RWPE1 (cell line): ENCODE results near the gene PRRG4.

Experiments
- CTCF ChIA-PET: fragments of 350-600 bp; sonication (Branson Sonifier 250); formaldehyde crosslinking; extraction: SDS; loops from one replicate; lab custom pipeline; 2021; lab: Yijun Ruan, JAX
- POLR2A ChIA-PET: fragments of 400-600 bp; formaldehyde crosslinking; extraction: SDS; loops from one replicate; lab custom pipeline; 2020; ENCODE audit warnings: antibody characterized with exemption; ENCODE audit not compliant: low non-redundant PET; lab: Yijun Ruan, JAX
- DNase-seq: peaks from one replicate; pipeline ENCODE4 v3.0.0; 2012; ENCODE audit warnings: low spot score
- H3K27ac ChIP-seq: fragments of 450-650 bp; 2 replicates; pipeline ENCODE4 v1.5.1; 2017
- TF ChIP-seq, protein P1 (sequence below): fragments of 450-650 bp; conservative IDR thresholded peaks from 2 replicates; pipeline ENCODE4 v1.5.1; 2017; ENCODE audit warnings: low read depth, mild to moderate bottlenecking

Gene PRRG4

DNA sequence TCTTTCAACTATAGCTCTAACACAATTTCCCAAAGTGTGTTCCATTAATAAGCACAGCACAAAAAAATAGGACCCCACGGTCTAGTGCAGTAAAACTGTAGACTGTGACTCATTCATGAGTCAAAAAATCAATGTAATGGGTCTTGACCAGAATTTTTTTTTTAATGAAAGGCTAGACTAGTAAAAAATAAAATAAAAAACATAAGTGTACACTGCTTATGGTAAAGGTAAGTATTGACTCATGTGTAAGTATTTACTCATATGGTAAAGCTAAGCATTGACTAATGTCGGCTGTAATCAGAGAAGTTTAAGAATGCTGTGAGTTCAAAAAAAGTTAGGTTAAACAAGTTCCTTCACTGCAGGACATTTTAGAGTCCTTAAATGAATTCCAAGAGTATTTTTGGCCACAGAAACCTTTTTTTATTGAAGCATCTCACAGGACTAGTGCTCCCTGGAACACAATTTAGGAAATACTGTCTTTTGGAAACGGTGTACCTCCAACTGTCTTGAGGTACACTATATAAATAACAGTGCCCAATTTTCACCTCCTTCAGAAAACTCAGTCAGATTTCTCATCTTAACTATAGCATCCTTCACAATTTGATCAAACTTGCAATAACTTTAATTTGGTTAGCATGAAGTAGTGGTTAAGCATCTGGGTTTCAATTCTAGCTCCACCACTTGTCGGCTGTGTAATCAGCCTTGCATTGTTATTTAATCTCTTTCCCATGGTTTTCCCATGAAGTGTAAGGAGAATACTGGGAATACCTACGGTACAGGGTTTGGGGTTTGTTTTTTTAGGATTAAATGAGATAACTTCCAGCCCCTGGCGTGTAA is 37.4 kb upstream of the PRRG4 start:
- H3K27ac ChIP-seq: no peak overlapping the region
- TF ChIP-seq, protein P1, sequence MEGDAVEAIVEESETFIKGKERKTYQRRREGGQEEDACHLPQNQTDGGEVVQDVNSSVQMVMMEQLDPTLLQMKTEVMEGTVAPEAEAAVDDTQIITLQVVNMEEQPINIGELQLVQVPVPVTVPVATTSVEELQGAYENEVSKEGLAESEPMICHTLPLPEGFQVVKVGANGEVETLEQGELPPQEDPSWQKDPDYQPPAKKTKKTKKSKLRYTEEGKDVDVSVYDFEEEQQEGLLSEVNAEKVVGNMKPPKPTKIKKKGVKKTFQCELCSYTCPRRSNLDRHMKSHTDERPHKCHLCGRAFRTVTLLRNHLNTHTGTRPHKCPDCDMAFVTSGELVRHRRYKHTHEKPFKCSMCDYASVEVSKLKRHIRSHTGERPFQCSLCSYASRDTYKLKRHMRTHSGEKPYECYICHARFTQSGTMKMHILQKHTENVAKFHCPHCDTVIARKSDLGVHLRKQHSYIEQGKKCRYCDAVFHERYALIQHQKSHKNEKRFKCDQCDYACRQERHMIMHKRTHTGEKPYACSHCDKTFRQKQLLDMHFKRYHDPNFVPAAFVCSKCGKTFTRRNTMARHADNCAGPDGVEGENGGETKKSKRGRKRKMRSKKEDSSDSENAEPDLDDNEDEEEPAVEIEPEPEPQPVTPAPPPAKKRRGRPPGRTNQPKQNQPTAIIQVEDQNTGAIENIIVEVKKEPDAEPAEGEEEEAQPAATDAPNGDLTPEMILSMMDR: no peak
- ChIA-PET CTCF (interaction anchor here (0.5 to 1.1 kb wide), 11 partner anchors 11 to 699 kb away, joined by 3 to 7 read pairs (median 3); no protein-coding TSS in a partner anchor), POLR2A (no interaction called here)
- no peak for DNase-seq

DNA sequence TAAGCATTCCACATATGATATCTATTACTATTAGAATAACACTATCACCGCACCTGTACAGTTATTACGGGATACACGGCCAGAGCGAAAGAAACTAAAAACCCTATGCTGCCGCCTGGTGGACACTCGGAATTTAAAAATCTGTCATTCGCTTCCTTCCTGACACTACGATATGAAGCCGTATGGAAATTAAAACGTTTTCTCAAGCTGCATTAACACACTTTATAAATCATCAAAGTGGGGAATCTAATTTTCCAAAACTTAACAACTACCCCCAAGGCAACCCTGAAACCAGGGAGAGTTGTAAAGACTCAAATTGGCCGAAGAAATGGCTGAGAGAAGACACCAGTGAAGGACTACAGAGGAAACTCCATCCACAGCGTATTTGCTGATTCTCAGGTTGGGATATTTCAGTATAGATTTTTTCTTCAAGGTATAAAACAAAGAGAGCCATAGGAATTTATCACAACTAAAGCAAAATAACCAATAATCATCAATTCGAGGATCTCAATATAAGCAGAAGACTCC is 36.7 kb upstream of the PRRG4 start:
- ChIA-PET CTCF (interaction anchor here (0.6 to 1.1 kb wide), 8 partner anchors 12 to 1625 kb away, joined by 3 to 7 read pairs (median 3); no protein-coding TSS in a partner anchor), POLR2A (no interaction called here)
- TF ChIP-seq, protein P1: peak; percentile 81
- peak; percentile 48 for DNase-seq
- no peak overlapping the region for H3K27ac ChIP-seq

DNA sequence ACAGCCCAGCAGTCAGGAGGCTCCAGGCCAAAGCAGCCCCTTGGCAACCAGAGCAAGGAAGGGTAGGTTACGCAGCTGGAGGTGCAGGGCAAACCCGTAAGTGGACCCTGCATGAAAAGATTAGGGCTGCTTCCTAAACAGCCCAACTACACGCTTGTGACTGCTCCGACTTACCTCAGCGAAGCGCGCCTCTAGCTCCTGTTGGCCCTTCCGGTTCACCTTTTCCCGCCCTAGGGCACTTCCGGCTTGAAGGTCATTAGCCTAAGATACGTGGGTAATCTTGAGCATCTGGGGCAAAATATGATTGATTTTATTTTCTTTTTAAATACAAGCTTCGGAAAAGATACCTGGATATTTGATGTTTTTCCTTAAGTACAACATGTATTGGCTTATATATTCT is 35.3 kb upstream of the PRRG4 start, which contains the start of gene CCDC73:
CCDC73 (minus strand) TSS at position 224 of the 400 bp plus-strand sequence. CDS start 34,419 bp downstream, outside the sequence.
- ChIA-PET POLR2A (no interaction called here), CTCF (interaction anchor here (0.6 kb wide), 1 partner anchor 334 kb away, joined by 3 read pairs; no protein-coding TSS in a partner anchor)
- TF ChIP-seq, protein P1: no peak
- H3K27ac ChIP-seq: no peak within 1 kb of the TSS
- no peak for DNase-seq

- no peak overlapping the region for H3K27ac ChIP-seq
- POLR2A ChIA-PET: no interaction called here
- CTCF ChIA-PET: no interaction called here
- no peak for DNase-seq
- TF ChIP-seq, protein P1: no peak
Observed at GRCh38 chr11:32796425-32796824, 33.3 kb upstream of the PRRG4 start.

DNA sequence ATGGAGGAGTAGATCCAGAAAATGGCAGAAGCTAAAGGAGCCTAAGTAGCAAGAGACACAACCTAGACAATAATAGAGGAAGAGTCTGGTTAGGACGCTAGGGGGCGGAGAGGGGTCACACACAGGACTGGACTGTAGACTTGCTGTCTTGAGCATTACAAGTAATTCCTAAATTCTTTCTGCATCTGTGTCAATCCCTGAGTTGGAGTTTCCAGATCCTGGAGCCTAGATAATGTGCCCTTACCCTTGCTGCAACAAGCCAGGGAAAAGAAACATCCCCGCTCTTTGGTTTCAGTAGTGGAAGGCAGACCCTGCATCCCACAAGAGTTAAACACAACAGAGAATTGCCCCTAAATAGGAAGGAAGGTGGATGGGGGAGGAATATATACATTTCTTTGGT is 20.4 kb upstream of the PRRG4 start:
- H3K27ac ChIP-seq: no peak overlapping the region
- TF ChIP-seq, protein P1: peak; percentile 83
- peak; percentile 70 for DNase-seq
- ChIA-PET POLR2A (no interaction called here), CTCF (interaction anchor here (0.6 to 1.7 kb wide), 10 partner anchors 13 to 754 kb away, joined by 3 to 8 read pairs (median 3); no protein-coding TSS in a partner anchor)

DNA sequence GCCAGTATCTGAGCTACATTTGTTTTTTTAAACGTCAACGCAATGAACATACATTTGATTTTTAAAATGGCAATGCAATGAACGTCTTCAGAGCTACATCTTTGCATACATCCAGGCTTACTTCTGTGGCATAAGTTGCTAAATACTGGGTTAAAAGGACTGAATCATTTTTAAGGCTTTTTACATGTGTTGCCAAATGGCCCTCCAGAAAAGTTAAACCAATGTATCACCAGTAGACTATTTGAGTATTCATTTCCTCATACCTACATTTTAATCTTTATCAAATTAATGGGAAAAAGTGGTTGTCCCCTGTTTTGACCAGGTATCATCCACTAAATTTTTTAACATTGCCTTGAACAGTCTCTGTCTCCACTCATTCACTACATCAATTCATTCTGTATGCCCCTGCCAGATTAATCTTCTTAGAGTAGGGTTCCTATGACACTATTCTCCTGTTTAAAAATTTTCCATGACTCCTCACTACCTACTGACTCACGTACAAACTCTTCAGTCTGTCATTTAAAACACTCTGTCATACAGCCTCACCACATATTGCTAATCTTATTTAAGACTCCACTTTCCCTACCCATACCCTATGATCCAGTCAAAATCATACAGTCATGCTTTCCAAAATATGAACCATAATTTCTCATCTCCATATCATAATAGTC is 12.4 kb upstream of the PRRG4 start:
- POLR2A ChIA-PET: no interaction called here
- CTCF ChIA-PET: no interaction called here
- DNase-seq: no peak
- no peak overlapping the region for H3K27ac ChIP-seq
- TF ChIP-seq, protein P1: no peak
